ENCODE results near the gene ANKRD44. TPM values are rescaled to one million over a fixed set of nuclear protein-coding genes. Genes with fewer than 3 reads are reported as not detected.

ANKRD44 gene
- total RNA-seq, 1 donor from 2014 or later = 21.4 TPM

DNA sequence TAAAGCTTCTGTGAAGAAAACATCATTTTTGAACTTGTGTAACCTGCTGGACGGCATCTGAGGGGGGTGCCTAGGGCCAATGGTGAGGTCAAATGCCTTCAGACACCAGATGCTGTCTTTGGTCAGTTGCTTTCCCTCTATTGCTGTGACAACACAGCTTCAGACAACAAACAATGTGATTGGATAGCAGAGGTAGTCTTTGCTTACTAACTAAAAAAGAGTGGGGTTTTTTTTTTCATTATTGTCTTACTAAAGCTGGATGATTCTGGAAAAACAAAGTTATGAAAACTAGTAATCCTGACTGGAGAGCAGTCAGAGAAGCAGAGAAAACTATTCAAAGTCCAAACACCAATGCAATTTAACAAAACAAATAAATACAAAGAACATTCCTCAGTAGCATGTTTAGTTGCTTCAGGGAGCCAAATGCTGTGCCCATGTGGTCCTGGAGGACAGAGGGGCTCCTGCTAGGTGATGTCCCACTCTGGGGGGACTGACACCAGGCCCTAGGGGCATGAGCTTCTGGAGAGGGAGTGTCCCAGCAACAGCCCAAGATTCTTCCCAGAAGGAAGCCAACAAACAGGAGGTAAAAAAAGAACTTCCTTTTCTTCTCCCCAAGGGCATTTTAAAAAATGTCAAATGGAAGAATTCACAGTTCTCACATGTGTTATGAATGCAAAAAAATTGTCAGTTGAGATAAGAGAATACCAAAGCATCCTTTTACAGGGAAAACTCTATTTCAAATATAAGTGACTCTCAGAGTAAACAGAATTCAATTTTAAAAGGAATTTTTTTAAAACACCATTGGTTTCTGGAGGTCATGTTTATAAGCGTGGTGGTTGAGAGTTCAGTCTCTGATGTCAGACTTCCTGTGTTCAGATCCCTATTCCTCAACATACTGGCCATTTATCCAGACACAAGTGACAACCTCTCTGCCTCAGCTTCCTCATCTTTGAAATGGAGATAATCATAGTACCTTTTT lies 203.0 kb downstream of the ANKRD44 start:
- H3K36me3 Mint-ChIP-seq (ENCODE audit: low read depth) = peaks cover 3% of the 10 kb centered on the region

DNA sequence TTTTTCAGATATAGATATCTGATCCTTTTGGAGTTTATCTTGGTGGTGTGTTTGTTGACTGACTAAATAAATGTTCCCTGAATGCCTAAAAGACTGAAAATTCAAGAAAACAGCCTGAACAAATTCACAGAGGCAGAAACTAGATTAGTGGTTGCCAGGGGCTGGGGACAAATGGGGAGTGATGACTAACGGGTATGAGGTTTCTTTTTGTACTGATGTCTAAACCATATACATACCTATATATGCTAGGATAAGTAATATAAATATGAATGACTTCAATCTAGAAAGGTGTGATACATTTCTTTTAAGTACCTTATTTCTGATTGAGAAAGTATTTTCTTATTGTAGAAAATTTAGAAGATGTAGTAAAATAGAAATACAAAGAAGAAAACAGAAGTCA lies 207.2 kb downstream of the ANKRD44 start:
- no peaks in the 10 kb centered on the region for H3K9me3 Mint-ChIP-seq (ENCODE audit: low read depth)
- TF ChIP-seq, protein P1, sequence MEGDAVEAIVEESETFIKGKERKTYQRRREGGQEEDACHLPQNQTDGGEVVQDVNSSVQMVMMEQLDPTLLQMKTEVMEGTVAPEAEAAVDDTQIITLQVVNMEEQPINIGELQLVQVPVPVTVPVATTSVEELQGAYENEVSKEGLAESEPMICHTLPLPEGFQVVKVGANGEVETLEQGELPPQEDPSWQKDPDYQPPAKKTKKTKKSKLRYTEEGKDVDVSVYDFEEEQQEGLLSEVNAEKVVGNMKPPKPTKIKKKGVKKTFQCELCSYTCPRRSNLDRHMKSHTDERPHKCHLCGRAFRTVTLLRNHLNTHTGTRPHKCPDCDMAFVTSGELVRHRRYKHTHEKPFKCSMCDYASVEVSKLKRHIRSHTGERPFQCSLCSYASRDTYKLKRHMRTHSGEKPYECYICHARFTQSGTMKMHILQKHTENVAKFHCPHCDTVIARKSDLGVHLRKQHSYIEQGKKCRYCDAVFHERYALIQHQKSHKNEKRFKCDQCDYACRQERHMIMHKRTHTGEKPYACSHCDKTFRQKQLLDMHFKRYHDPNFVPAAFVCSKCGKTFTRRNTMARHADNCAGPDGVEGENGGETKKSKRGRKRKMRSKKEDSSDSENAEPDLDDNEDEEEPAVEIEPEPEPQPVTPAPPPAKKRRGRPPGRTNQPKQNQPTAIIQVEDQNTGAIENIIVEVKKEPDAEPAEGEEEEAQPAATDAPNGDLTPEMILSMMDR (IDR thresholded peaks at IDR 0.05) = no peak
- H3K27ac Mint-ChIP-seq (ENCODE audit: unreplicated experiment) = no peak overlapping the region
- DNase-seq (ENCODE audit: low spot score) = no peak
- H3K27me3 Mint-ChIP-seq (ENCODE audit: low read depth) = no peaks in the 10 kb centered on the region
- no peak overlapping the region for H3K4me3 Mint-ChIP-seq (ENCODE audit: unreplicated experiment)
- H3K4me1 Mint-ChIP-seq (ENCODE audit: low read depth) = peaks cover 17% of the 10 kb centered on the region
- H3K36me3 Mint-ChIP-seq (ENCODE audit: low read depth) = peaks cover 3% of the 10 kb centered on the region

More for the DNA sequence above, 203.0 kb downstream of the ANKRD44 start:
- Mint-ChIP-seq H3K27me3 (ENCODE audit: low read depth) (no peaks in the 10 kb centered on the region), H3K9me3 (ENCODE audit: low read depth) (no peaks in the 10 kb centered on the region), H3K4me3 (ENCODE audit: unreplicated experiment) (no peak overlapping the region), H3K4me1 (ENCODE audit: low read depth) (peaks cover 28% of the 10 kb centered on the region), H3K27ac (ENCODE audit: unreplicated experiment) (peak overlapping the region; percentile 89)
- no peak for DNase-seq (ENCODE audit: low spot score)
- TF ChIP-seq, protein P1 (IDR thresholded peaks at IDR 0.05) = no peak

DNA sequence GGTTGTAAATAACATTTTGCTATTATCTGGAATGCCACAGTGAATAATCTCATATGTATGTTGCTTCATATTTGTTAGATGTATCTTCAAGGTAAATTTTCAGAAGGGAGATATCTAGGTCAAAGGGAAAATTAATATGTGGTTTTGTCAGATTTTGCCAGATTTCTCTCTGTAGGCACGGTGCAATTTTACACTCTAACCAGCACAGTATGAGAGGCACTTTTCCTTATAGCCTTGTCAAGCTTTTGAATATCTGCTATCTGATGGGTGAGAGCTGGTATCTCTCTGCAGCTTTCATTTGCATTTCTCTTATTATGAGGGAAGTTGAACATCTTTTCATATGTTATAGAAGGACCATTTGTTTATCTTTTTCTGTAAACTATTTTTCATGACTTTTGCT lies 208.3 kb downstream of the ANKRD44 start:
- Mint-ChIP-seq H3K36me3 (ENCODE audit: low read depth) (peaks cover 3% of the 10 kb centered on the region), H3K4me1 (ENCODE audit: low read depth) (peaks cover 17% of the 10 kb centered on the region), H3K27me3 (ENCODE audit: low read depth) (no peaks in the 10 kb centered on the region), H3K27ac (ENCODE audit: unreplicated experiment) (no peak overlapping the region), H3K4me3 (ENCODE audit: unreplicated experiment) (no peak overlapping the region), H3K9me3 (ENCODE audit: low read depth) (no peaks in the 10 kb centered on the region)
- TF ChIP-seq, protein P1 (IDR thresholded peaks at IDR 0.05) = no peak
- DNase-seq (ENCODE audit: low spot score) = no peak

DNA sequence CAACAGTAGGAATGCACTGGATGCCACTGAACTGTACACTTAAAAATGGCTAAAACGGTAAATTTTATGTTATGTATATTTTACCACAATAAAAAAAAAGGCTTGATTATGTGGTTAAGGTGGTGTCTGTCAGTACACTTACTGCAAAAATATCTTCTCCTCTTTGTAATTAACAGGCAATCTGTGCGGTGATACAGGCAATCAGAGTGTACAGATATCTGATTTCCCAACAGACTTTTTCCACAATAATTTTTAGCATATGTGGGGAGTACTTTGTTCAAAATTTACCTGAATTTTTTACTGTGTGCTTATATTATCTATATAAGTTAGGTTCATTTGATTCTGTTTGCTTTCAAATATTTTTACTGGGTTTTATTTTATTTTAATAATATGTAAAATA lies 209.1 kb downstream of the ANKRD44 start:
- TF ChIP-seq, protein P1 (IDR thresholded peaks at IDR 0.05) = no peak
- H3K4me1 Mint-ChIP-seq (ENCODE audit: low read depth) = peaks cover 15% of the 10 kb centered on the region
- no peak overlapping the region for H3K4me3 Mint-ChIP-seq (ENCODE audit: unreplicated experiment)
- no peak for DNase-seq (ENCODE audit: low spot score)
- peaks cover 3% of the 10 kb centered on the region for H3K36me3 Mint-ChIP-seq (ENCODE audit: low read depth)
- H3K27me3 Mint-ChIP-seq (ENCODE audit: low read depth) = no peaks in the 10 kb centered on the region
- H3K9me3 Mint-ChIP-seq (ENCODE audit: low read depth) = no peaks in the 10 kb centered on the region
- H3K27ac Mint-ChIP-seq (ENCODE audit: unreplicated experiment) = no peak overlapping the region

DNA sequence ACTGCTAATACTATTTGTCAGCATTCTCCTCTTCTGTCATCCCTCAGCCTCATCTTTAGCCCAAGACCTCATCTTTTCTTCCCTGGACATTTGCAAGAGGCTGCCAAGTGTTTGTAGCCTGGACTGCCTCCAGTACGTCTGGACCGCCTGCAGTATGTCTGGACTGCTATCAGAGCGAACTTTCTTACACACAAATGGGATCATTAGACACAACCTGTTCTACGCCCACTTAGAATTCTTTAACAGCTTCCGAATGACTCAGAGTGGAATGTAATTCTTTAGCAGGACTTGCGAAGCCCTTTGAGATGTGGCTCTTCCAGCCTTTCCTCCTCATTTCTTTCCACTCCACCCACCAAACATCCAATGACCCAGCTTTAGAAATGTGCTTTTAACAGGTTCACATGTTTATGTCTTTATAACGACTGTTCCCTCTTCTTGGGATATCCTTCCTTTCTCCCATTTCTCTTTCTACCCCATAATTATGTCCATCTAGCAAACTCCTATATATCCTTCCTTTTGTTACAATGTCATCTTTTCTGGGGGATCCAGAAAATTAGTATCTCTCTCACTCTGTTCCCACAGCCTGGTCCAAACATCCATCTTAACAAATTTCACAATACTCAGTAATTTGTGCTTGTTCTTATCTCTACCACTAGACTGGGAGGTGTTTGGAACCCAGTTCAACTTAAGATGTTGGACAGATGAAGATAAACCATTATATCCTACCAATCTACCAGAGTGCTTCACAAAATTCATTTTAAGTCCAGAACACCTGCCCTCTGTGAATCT lies 212.8 kb downstream of the ANKRD44 start:
- Mint-ChIP-seq H3K9me3 (ENCODE audit: low read depth) (no peaks in the 10 kb centered on the region), H3K4me1 (ENCODE audit: low read depth) (peaks cover 16% of the 10 kb centered on the region), H3K27ac (ENCODE audit: unreplicated experiment) (peak overlapping the region; percentile 71), H3K36me3 (ENCODE audit: low read depth) (peaks cover 5% of the 10 kb centered on the region), H3K4me3 (ENCODE audit: unreplicated experiment) (no peak overlapping the region), H3K27me3 (ENCODE audit: low read depth) (no peaks in the 10 kb centered on the region)
- TF ChIP-seq, protein P1 (IDR thresholded peaks at IDR 0.05) = no peak
- no peak for DNase-seq (ENCODE audit: low spot score)

All from chondrocyte (in vitro differentiated cells).